ENCODE results near the gene CFAP20DC. TPM values are rescaled to one million over a fixed set of nuclear protein-coding genes. Genes with fewer than 3 reads are reported as not detected.

The CFAP20DC gene
- total RNA-seq, 1 experiment from 2014 or later: 1.1 TPM

DNA sequence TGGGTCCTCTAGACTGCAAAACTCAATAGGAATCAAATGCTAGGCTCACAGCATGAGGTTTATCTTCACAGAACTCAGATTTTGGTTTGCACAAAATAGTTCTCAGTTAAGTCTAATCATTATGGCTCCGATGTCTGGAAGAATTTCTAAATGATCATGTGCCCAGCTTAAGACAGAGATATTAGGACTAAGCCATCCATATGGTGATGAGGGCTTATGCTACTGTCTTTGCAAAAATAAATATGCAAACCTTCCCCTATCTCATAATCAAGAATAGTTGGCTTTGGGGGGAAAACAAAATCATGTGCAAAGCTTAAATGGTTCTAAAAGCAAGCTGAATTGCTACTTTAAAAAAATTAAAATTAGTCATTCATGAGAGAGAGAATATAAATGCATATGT lies 96.5 kb downstream of the CFAP20DC start:
- ChIA-PET CTCF (interaction anchor here (1.0 to 1.4 kb wide), 2 partner anchors 41 to 129 kb away, joined by 4 to 6 read pairs; no protein-coding TSS in a partner anchor), POLR2A (no interaction called here)
- intact Hi-C loops (cut with micrococcal nuclease): no loop called here
- Mint-ChIP-seq H3K4me1 (ENCODE audit: insufficient read depth, unreplicated experiment) (no peaks in the 10 kb centered on the region), H3K27ac (ENCODE audit: low read depth, unreplicated experiment) (no peak overlapping the region), H3K4me3 (ENCODE audit: unreplicated experiment) (no peak overlapping the region), H3K36me3 (ENCODE audit: insufficient read depth, unreplicated experiment) (no peaks in the 10 kb centered on the region), H3K9me3 (ENCODE audit: unreplicated experiment) (no peaks in the 10 kb centered on the region), H3K27me3 (ENCODE audit: insufficient read depth, unreplicated experiment) (no peaks in the 10 kb centered on the region)
- no peak for TF ChIP-seq CTCF (IDR thresholded peaks at IDR 0.05; ENCODE audit: unreplicated experiment)
- no TSS peak for BruUV-seq (replicated peaks)
- no peak for DNase-seq (ENCODE audit: unreplicated experiment)

GRCh38 chr3:58952128-58952917 lies 97.5 kb downstream of the CFAP20DC start:
- H3K27me3 Mint-ChIP-seq (ENCODE audit: insufficient read depth, unreplicated experiment): no peaks in the 10 kb centered on the region
- no peaks in the 10 kb centered on the region for H3K9me3 Mint-ChIP-seq (ENCODE audit: unreplicated experiment)
- no peak for TF ChIP-seq CTCF (IDR thresholded peaks at IDR 0.05; ENCODE audit: unreplicated experiment)
- CTCF ChIA-PET: interaction anchor here (0.7 kb wide), 1 partner anchor 15 kb away, joined by 5 read pairs; no protein-coding TSS in a partner anchor
- no peak for DNase-seq (ENCODE audit: unreplicated experiment)
- no peaks in the 10 kb centered on the region for H3K4me1 Mint-ChIP-seq (ENCODE audit: insufficient read depth, unreplicated experiment)
- no peak overlapping the region for H3K27ac Mint-ChIP-seq (ENCODE audit: low read depth, unreplicated experiment)
- intact Hi-C loops (cut with micrococcal nuclease): no loop called here
- no TSS peak for BruUV-seq (replicated peaks)
- POLR2A ChIA-PET: no interaction called here
- H3K4me3 Mint-ChIP-seq (ENCODE audit: unreplicated experiment): no peak overlapping the region
- no peaks in the 10 kb centered on the region for H3K36me3 Mint-ChIP-seq (ENCODE audit: insufficient read depth, unreplicated experiment)

DNA sequence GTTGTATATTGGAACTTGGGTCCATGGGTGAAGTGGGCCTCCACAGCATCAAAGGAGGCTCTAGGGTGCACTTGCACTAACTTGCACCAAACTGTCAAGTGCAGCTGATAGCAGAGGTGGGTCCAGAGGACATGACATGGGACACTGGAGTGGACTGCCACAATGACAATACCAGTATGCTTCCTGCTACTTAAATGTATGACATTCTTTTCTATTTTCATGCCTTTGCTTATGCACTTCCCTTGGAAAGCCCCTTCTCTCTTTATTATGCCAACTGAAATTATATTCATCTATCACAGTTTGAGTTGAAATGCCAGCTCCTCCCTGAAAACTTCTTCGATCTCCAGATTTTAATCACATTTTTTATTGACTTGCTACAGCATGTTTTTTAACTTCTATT lies 101.8 kb downstream of the CFAP20DC start:
- Mint-ChIP-seq H3K9me3 (ENCODE audit: unreplicated experiment) (no peaks in the 10 kb centered on the region), H3K4me1 (ENCODE audit: insufficient read depth, unreplicated experiment) (no peaks in the 10 kb centered on the region), H3K27me3 (ENCODE audit: insufficient read depth, unreplicated experiment) (no peaks in the 10 kb centered on the region), H3K27ac (ENCODE audit: low read depth, unreplicated experiment) (no peak overlapping the region), H3K36me3 (ENCODE audit: insufficient read depth, unreplicated experiment) (no peaks in the 10 kb centered on the region), H3K4me3 (ENCODE audit: unreplicated experiment) (no peak overlapping the region)
- intact Hi-C loops (cut with micrococcal nuclease): no loop called here
- ChIA-PET CTCF (no interaction called here), POLR2A (no interaction called here)
- BruUV-seq (replicated peaks): no TSS peak
- TF ChIP-seq CTCF (IDR thresholded peaks at IDR 0.05; ENCODE audit: unreplicated experiment): no peak
- no peak for DNase-seq (ENCODE audit: unreplicated experiment)

- ChIA-PET CTCF (no interaction called here), POLR2A (no interaction called here)
- H3K27ac Mint-ChIP-seq (ENCODE audit: low read depth, unreplicated experiment): no peak overlapping the region
- intact Hi-C loops (cut with micrococcal nuclease): no loop called here
- BruUV-seq (replicated peaks): no TSS peak
- no peaks in the 10 kb centered on the region for H3K9me3 Mint-ChIP-seq (ENCODE audit: unreplicated experiment)
- H3K27me3 Mint-ChIP-seq (ENCODE audit: insufficient read depth, unreplicated experiment): no peaks in the 10 kb centered on the region
- no peaks in the 10 kb centered on the region for H3K36me3 Mint-ChIP-seq (ENCODE audit: insufficient read depth, unreplicated experiment)
- no peak for TF ChIP-seq CTCF (IDR thresholded peaks at IDR 0.05; ENCODE audit: unreplicated experiment)
- no peaks in the 10 kb centered on the region for H3K4me1 Mint-ChIP-seq (ENCODE audit: insufficient read depth, unreplicated experiment)
- no peak for DNase-seq (ENCODE audit: unreplicated experiment)
- H3K4me3 Mint-ChIP-seq (ENCODE audit: unreplicated experiment): no peak overlapping the region
Measured at GRCh38 chr3:58946875-58947274, 103.0 kb downstream of the CFAP20DC start.

Data from MCF 10A (cell line).